CD4-positive, alpha-beta memory T cell (primary cell): ENCODE results near the gene MARCHF2. TPM values are rescaled to one million over a fixed set of nuclear protein-coding genes. Genes with fewer than 3 reads are reported as not detected.
A peak's percentile ranks its signal among the peaks of the same experiment; 100 is the strongest.

Source experiments
- CTCF ChIA-PET: fragments of 350-600 bp; sonication (Branson Sonifier 250); formaldehyde crosslinking; loops from one replicate; lab custom pipeline; 2021; ENCODE audit warnings: inconsistent platforms; ENCODE audit not compliant: partially characterized antibody; lab: Charles Lee
- POLR2A ChIA-PET: fragments of 350-600 bp; sonication (Branson Sonifier 250); formaldehyde crosslinking; loops from one replicate; lab custom pipeline; 2021; ENCODE audit not compliant: partially characterized antibody; lab: Charles Lee
- DNase-seq, 5 donors: peaks; one replicate each; pipeline versions ENCODE4 v3.0.0 to v3.0.0-alpha.2; 2020 to 2022; ENCODE audit warnings: mixed read lengths in 1 of 5
- H3K27ac ChIP-seq: one replicate; pipeline ENCODE4 v1.7.0; 2013; ENCODE audit warnings: low read depth, low read length
- H3K27me3 ChIP-seq: 2 replicates; pipeline ENCODE4 v1.7.0; 2013; ENCODE audit warnings: mild to moderate bottlenecking, low read length, moderate library complexity; ENCODE audit not compliant: insufficient read depth
- H3K36me3 ChIP-seq: 2 replicates; pipeline ENCODE4 v1.7.0; 2013; ENCODE audit warnings: mild to moderate bottlenecking, low read length, moderate library complexity; ENCODE audit not compliant: insufficient read depth
- H3K4me1 ChIP-seq: 2 replicates; pipeline ENCODE4 v1.7.0; 2013; ENCODE audit warnings: mild to moderate bottlenecking, low read length, moderate library complexity; ENCODE audit not compliant: insufficient read depth
- H3K4me3 ChIP-seq, 2 donors: one replicate each; pipeline ENCODE4 v1.7.0; 2013; ENCODE audit warnings: low read length in 2 of 2, mild to moderate bottlenecking in 1 of 2
- H3K9me3 ChIP-seq, 2 donors: one replicate each; pipeline ENCODE4 v1.7.0; 2013; ENCODE audit warnings: low read length in 2 of 2, control low read depth in 1 of 2; ENCODE audit not compliant: control insufficient read depth in 1 of 2
- H3K27ac Mint-ChIP-seq, 7 donors: one replicate each; pipeline ENCODE4 v1.8.0; 2020 to 2021; ENCODE audit warnings: mixed read lengths in 7 of 7, mild to moderate bottlenecking in 6 of 7, inconsistent platforms in 3 of 7, moderate library complexity in 3 of 7
- H3K27me3 Mint-ChIP-seq, 2 donors: one replicate each; pipeline ENCODE4 v1.8.0; 2020 to 2021; ENCODE audit warnings: mixed read lengths in 2 of 2
- H3K36me3 Mint-ChIP-seq, 2 donors: one replicate each; pipeline ENCODE4 v1.8.0; 2020 to 2021; ENCODE audit warnings: mixed read lengths in 2 of 2, inconsistent platforms in 1 of 2, mild to moderate bottlenecking in 1 of 2
- H3K4me1 Mint-ChIP-seq, 4 donors: one replicate each; pipeline ENCODE4 v1.8.0; 2020 to 2021; ENCODE audit warnings: mixed read lengths in 4 of 4, mild to moderate bottlenecking in 1 of 4
- H3K4me3 Mint-ChIP-seq, 8 donors: one replicate each; pipeline ENCODE4 v1.8.0; 2020 to 2021; ENCODE audit warnings: mixed read lengths in 8 of 8, mild to moderate bottlenecking in 7 of 8, moderate library complexity in 6 of 8, inconsistent platforms in 3 of 8
- H3K9me3 Mint-ChIP-seq, 8 donors: one replicate each; pipeline ENCODE4 v1.8.0; 2020 to 2021; ENCODE audit warnings: mixed read lengths in 8 of 8, mild to moderate bottlenecking in 5 of 8, inconsistent platforms in 3 of 8, moderate library complexity in 1 of 8
- intact Hi-C: fragments of 100-400 bp; cut with micrococcal nuclease; formaldehyde crosslinking; loops from one replicate; pipeline ENCODE4 v1.15.1; 2023
- polyA plus RNA-seq, 2 donors: library from polyadenylated mRNA; unstranded; fragments of 300-500 nt; fragmentation: Illumina TruSeq; gene quantifications; one replicate each; pipeline ENCODE4 v1.2.3, GENCODE V29; 2021
- total RNA-seq, 2 experiments: library from RNA; stranded (reverse); gene quantifications; one replicate each; pipeline ENCODE4 v1.2.3, GENCODE V29; 2021

The MARCHF2 gene, protein sequence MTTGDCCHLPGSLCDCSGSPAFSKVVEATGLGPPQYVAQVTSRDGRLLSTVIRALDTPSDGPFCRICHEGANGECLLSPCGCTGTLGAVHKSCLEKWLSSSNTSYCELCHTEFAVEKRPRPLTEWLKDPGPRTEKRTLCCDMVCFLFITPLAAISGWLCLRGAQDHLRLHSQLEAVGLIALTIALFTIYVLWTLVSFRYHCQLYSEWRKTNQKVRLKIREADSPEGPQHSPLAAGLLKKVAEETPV
- total RNA-seq (10 to 100 TPM; 25.5 to 30.3 TPM), polyA plus RNA-seq (10 to 100 TPM; 46.0 to 60.9 TPM)

DNA sequence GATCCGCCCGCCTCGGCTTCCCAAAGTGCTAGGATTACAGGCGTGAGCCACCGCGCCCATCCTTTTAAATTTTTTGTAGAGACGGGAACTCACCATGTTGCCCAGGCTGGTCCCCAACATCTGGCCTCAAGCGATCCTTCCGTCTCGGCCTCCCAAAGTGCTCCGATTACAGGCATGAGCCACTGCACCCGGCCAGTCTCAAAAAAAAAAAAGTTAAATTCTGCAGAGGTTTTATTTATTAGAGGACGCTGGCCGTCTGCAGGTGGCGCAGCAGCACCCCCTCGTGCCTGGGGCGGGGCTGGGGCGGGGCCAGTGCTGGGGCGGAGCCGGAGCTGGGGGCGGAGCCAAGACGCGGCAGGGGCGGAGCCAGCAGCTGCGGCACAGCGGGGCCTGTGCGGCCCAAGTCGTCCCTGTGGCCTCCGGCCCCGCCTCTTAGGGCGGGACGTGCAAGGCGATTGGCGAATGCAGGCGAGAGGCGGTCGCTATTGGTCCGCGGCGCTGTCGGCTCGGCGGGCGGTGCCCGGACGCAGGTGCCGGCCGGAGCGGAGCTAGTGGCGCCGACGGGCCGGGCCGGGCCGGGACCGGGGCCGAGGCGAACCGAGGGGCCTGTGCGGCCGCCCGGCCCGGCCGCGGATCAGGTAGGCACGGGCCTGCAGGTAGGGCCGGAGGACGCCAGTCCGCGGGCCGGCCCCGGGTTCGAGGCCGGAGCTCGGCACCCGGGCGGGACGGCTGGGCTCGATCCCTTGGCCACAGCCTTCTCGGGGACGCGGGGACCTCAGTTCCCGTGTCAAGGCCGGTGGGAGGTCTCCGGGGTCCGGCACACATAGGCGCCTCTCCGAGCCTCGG lies at the start of gene MARCHF2:
MARCHF2 (plus strand) TSS at position 523 of the 846 bp plus-strand sequence. CDS start 8,536 bp downstream, outside the sequence.
- ChIA-PET CTCF (interaction anchor here (0.6 to 7.3 kb wide), 26 partner anchors 11 to 1893 kb away, joined by 3 to 93 read pairs (median 6); partner anchors contain the start of genes HNRNPM, MYO1F, RAB11B and TIMM44), POLR2A (interaction anchor here (0.8 to 4.2 kb wide), 13 partner anchors 22 to 228 kb away, joined by 3 to 52 read pairs (median 7); partner anchors contain the start of genes HNRNPM, MYO1F, RAB11B and ZNF414)
- H3K27me3 ChIP-seq: no peaks in the 10 kb centered on the region
- H3K4me3 ChIP-seq: peak within 1 kb of the TSS; percentile 36 to 60
- no peaks in the 10 kb centered on the region for H3K9me3 ChIP-seq
- H3K4me3 Mint-ChIP-seq: peak within 1 kb of the TSS; percentile 54 to 83 (median 78)
- H3K9me3 Mint-ChIP-seq: no peaks in the 10 kb centered on the region
- H3K36me3 Mint-ChIP-seq: no peaks in the 10 kb centered on the region
- H3K36me3 ChIP-seq: no peaks in the 10 kb centered on the region
- peaks cover 19% of the 10 kb centered on the region for H3K4me1 ChIP-seq
- peaks cover 8 to 15% (median 10%) of the 10 kb centered on the region in 4 donors for H3K4me1 Mint-ChIP-seq
- H3K27ac Mint-ChIP-seq: peak within 1 kb of the TSS in 5 of 7 donors; percentile 37 to 82 (median 53)
- H3K27me3 Mint-ChIP-seq: no peaks in the 10 kb centered on the region
- H3K27ac ChIP-seq: peak within 1 kb of the TSS; percentile 55
- intact Hi-C loops: loop anchor here (1.0 to 2.0 kb wide), 4 partner anchors 23 to 167 kb away; partner anchors contain the start of genes HNRNPM and RAB11B
- DNase-seq: peak; percentile 93 to 96 (median 95)

DNA sequence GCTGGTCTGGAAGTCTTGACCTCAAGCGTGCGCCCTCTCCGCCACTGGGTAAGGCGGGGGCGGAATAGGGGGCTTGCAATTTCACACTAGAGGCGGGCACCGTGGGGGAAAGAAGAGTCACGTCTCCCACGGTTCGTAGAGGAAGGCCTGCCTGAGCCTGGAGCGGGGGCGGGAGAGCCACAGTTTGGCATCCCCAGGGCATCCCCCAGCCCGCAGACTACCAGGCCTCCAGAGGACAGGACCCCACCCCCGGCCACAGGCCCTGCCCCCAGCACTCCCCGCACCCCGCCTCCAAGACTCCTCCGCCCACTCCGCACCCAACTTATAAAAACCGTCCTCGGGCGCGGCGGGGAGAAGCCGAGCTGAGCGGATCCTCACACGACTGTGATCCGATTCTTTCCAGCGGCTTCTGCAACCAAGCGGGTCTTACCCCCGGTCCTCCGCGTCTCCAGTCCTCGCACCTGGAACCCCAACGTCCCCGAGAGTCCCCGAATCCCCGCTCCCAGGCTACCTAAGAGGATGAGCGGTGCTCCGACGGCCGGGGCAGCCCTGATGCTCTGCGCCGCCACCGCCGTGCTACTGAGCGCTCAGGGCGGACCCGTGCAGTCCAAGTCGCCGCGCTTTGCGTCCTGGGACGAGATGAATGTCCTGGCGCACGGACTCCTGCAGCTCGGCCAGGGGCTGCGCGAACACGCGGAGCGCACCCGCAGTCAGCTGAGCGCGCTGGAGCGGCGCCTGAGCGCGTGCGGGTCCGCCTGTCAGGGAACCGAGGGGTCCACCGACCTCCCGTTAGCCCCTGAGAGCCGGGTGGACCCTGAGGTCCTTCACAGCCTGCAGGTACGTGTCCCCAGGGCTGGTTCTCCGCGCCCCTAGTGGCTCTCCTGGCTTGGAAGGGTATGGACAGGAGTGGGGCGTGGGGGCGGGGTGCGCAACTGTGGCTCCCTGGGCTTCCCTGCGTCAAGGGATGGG lies 49.0 kb upstream of the MARCHF2 start, which contains the start of gene ANGPTL4:
ANGPTL4 (plus strand) TSS at position 353 of the 969 bp plus-strand sequence; CDS start at position 520, 167 bp downstream.
- no peaks in the 10 kb centered on the region for H3K27me3 ChIP-seq
- Mint-ChIP-seq H3K27me3 (peaks cover 28 to 36% of the 10 kb centered on the region in 2 donors), H3K9me3 (no peaks in the 10 kb centered on the region), H3K4me1 (peaks cover 3 to 22% (median 10%) of the 10 kb centered on the region in 4 donors), H3K4me3 (peak within 1 kb of the TSS; percentile 72 to 91 (median 85)), H3K27ac (peak within 1 kb of the TSS in 3 of 7 donors; percentile 71 to 84 (median 81)), H3K36me3 (no peaks in the 10 kb centered on the region)
- ChIA-PET POLR2A (interaction anchor here (1.6 kb wide), 1 partner anchor 26 kb away, joined by 4 read pairs; the partner anchor contains the start of gene RAB11B), CTCF (interaction anchor here (2.2 kb wide), 1 partner anchor 10 kb away, joined by 17 read pairs; no protein-coding TSS in a partner anchor)
- intact Hi-C loops: no loop called here
- peak; percentile 17 to 61 (median 30) for DNase-seq
- peak within 1 kb of the TSS in 1 of 2 donors; percentile 14 for H3K4me3 ChIP-seq
- H3K4me1 ChIP-seq: peaks cover 17% of the 10 kb centered on the region
- H3K27ac ChIP-seq: no peak within 1 kb of the TSS
- H3K9me3 ChIP-seq: no peaks in the 10 kb centered on the region
- H3K36me3 ChIP-seq: no peaks in the 10 kb centered on the region

DNA sequence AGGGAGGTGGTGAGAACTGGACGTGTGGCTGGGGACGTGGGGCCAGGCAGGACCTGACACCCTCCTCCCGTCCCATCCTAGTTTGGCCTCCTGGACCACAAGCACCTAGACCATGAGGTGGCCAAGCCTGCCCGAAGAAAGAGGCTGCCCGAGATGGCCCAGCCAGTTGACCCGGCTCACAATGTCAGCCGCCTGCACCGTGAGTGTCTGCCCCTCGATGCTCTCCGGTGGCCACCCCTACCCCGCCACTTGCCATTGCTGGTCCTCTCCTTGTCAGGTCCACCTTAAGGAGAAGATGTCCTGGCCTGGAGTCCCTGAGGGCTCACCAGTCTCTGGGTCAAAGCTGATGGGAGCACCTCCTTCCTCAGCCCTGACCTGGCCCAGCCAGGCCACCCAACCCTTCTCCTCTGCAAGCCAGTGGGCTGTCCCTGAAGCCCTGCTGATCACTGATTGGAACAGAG lies 47.0 kb upstream of the MARCHF2 start:
- DNase-seq: no peak
- no peak overlapping the region for H3K27ac Mint-ChIP-seq
- Histone ChIP-seq H3K27me3 (no peaks in the 10 kb centered on the region), H3K4me3 (no peak overlapping the region), H3K4me1 (peaks cover 17% of the 10 kb centered on the region), H3K27ac (no peak overlapping the region), H3K9me3 (no peaks in the 10 kb centered on the region), H3K36me3 (no peaks in the 10 kb centered on the region)
- peaks cover 3 to 22% (median 10%) of the 10 kb centered on the region in 4 donors for H3K4me1 Mint-ChIP-seq
- peak overlapping the region in 1 of 8 donors; percentile 20 for H3K4me3 Mint-ChIP-seq
- H3K27me3 Mint-ChIP-seq: peaks cover 28 to 33% of the 10 kb centered on the region in 2 donors
- ChIA-PET CTCF (interaction anchor here (1.5 kb wide), 1 partner anchor 11 kb away, joined by 4 read pairs; no protein-coding TSS in a partner anchor), POLR2A (no interaction called here)
- no peaks in the 10 kb centered on the region for H3K9me3 Mint-ChIP-seq
- no peaks in the 10 kb centered on the region for H3K36me3 Mint-ChIP-seq
- intact Hi-C loops: no loop called here

DNA sequence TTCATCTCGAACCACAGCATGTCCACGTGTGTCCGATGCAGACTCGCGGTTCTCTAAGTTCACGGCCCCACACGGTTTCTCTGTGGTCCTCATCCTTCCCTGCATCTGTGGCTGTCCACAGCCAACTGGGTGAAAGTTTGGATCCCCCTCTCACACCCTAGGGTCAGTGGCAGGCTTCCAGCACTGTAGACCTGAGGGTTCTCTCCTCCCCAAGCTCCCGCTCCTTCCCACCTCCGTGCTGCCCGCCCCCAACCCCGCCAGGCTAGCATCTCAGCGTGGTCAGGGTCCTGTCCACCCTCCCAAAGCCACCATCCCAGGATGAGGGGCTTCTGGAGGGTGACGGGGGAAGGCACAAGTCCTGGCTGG lies 46.2 kb upstream of the MARCHF2 start:
- Mint-ChIP-seq H3K9me3 (no peaks in the 10 kb centered on the region), H3K27ac (no peak overlapping the region), H3K4me1 (peaks cover 3 to 18% (median 10%) of the 10 kb centered on the region in 4 donors), H3K36me3 (no peaks in the 10 kb centered on the region), H3K4me3 (no peak overlapping the region), H3K27me3 (peaks cover 27 to 30% of the 10 kb centered on the region in 2 donors)
- no peak overlapping the region for H3K27ac ChIP-seq
- H3K4me3 ChIP-seq: no peak overlapping the region
- intact Hi-C loops: no loop called here
- ChIA-PET POLR2A (no interaction called here), CTCF (no interaction called here)
- peaks cover 17% of the 10 kb centered on the region for H3K4me1 ChIP-seq
- no peak for DNase-seq
- H3K36me3 ChIP-seq: no peaks in the 10 kb centered on the region
- no peaks in the 10 kb centered on the region for H3K27me3 ChIP-seq
- no peaks in the 10 kb centered on the region for H3K9me3 ChIP-seq

DNA sequence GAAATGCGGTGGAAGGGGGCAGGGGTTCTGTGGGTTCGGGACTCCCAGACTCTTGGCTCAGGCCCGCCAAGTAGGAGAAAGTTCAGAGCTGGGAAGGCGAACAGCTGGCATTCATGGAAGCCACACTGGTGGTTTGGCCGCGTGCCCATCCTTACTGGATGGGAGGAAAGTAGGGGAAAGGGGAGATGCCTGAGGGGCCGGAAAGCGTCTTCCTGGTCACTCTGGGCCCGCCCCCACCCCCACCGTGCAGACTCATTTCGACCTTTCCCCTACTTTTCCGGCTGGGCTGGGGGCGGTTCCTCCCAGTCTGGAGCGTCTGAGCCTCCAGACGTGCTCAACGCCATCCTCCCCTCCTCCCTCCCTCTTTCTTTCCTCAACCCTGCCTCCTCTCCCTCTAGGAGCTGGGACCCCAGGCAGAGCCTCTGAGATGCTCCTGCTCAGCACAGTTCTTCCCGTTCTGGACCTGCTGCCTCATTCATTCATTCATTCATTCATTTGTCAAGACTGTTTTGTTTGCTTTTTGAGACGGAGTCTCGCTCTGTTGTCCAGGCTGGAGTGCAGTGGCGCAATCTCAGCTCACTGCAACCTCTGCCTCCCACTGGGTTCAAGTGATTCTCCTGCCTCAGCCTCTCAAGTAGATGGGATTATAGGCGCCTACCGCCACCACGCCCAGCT lies 45.6 kb upstream of the MARCHF2 start:
- Histone ChIP-seq H3K27ac (no peak overlapping the region), H3K27me3 (no peaks in the 10 kb centered on the region), H3K9me3 (no peaks in the 10 kb centered on the region), H3K4me3 (no peak overlapping the region), H3K36me3 (no peaks in the 10 kb centered on the region), H3K4me1 (peaks cover 17% of the 10 kb centered on the region)
- no peak for DNase-seq
- peaks cover 3 to 15% (median 10%) of the 10 kb centered on the region in 4 donors for H3K4me1 Mint-ChIP-seq
- POLR2A ChIA-PET: no interaction called here
- CTCF ChIA-PET: interaction anchor here (0.8 to 1.2 kb wide), 2 partner anchors 14 to 100 kb away, joined by 5 to 6 read pairs; no protein-coding TSS in a partner anchor
- no peak overlapping the region for H3K27ac Mint-ChIP-seq
- peaks cover 25 to 27% of the 10 kb centered on the region in 2 donors for H3K27me3 Mint-ChIP-seq
- no peaks in the 10 kb centered on the region for H3K9me3 Mint-ChIP-seq
- intact Hi-C loops: no loop called here
- H3K36me3 Mint-ChIP-seq: no peaks in the 10 kb centered on the region
- no peak overlapping the region for H3K4me3 Mint-ChIP-seq
